H1 (cell line): ENCODE measurements around the gene OTOF. TPM values are rescaled to one million over a fixed set of nuclear protein-coding genes. Genes with fewer than 3 reads are reported as not detected.

Source experiments
- CTCF ChIA-PET: fragments of 300-600 bp; sonication (Branson Sonifier 250); formaldehyde crosslinking; loops from one replicate; lab custom pipeline; 2021; ENCODE audit not compliant: partially characterized antibody; lab: Charles Lee
- POLR2A ChIA-PET: fragments of 300-600 bp; sonication (Branson Sonifier 250); formaldehyde crosslinking; loops from one replicate; lab custom pipeline; 2021; ENCODE audit warnings: inconsistent platforms; ENCODE audit not compliant: partially characterized antibody; lab: Charles Lee
- DNase-seq, 2 experiments: peaks; one replicate each; pipeline versions ENCODE4 v3.0.0 to v3.0.0-alpha.2; 2010 to 2022; ENCODE audit warnings: low spot score in 2 of 2, low read depth in 1 of 2, mixed read lengths in 1 of 2
- FAIRE-seq: peaks from 2 replicates; lab custom pipeline; 2011; peaks lifted over from hg19 to GRCh38; lab: Jason Lieb, UNC
- H2AFZ ChIP-seq: 2 replicates; pipeline ENCODE4 v1.8.1; 2012; ENCODE audit warnings: low read length, inconsistent platforms
- H2AK5ac ChIP-seq: 2 replicates; pipeline ENCODE4 v1.6.1; 2013; ENCODE audit warnings: low read depth, low read length
- H2BK120ac ChIP-seq: replicated peaks from 2 replicates; pipeline ENCODE3; 2013; ENCODE audit warnings: low read depth, low read length, inconsistent platforms
- H2BK12ac ChIP-seq: 2 replicates; pipeline ENCODE4 v1.6.1; 2013; ENCODE audit warnings: low read depth, low read length
- H2BK15ac ChIP-seq: 2 replicates; pipeline ENCODE4 v1.6.1; 2013; ENCODE audit warnings: low read length
- H2BK20ac ChIP-seq: 2 replicates; pipeline ENCODE4 v1.6.1; 2013; ENCODE audit warnings: low read length
- H2BK5ac ChIP-seq: 2 replicates; pipeline ENCODE4 v1.6.1; 2013; ENCODE audit warnings: low read depth, low read length
- H3K14ac ChIP-seq: 2 replicates; pipeline ENCODE4 v1.6.1; 2013; ENCODE audit warnings: inconsistent platforms; ENCODE audit not compliant: insufficient read length
- H3K18ac ChIP-seq: 2 replicates; pipeline ENCODE4 v1.6.1; 2013; ENCODE audit warnings: low read length; ENCODE audit errors: extremely low read depth
- H3K23ac ChIP-seq: 2 replicates; pipeline ENCODE4 v1.6.1; 2013; ENCODE audit warnings: inconsistent platforms; ENCODE audit not compliant: insufficient read length
- H3K23me2 ChIP-seq: 2 replicates; pipeline ENCODE4 v1.6.1; 2013; ENCODE audit warnings: low read depth, low read length
- H3K27ac ChIP-seq: 2 replicates; pipeline ENCODE4 v1.6.1; 2011; ENCODE audit warnings: low read depth, low read length, inconsistent platforms
- H3K27me3 ChIP-seq, 4 experiments: replicated peaks in 1 of 4; 1 replicate in 1 of 4; 2 replicates in 3 of 4; pipeline versions ENCODE4 v1.6.1 to v1.8.1; 2011 to 2013; ENCODE audit warnings: low read length in 3 of 4, mild to moderate bottlenecking in 3 of 4, inconsistent platforms in 2 of 4, mixed read lengths in 2 of 4, moderate library complexity in 1 of 4; ENCODE audit not compliant: control insufficient read depth in 3 of 4, insufficient read depth in 3 of 4; ENCODE audit errors: extremely low read depth in 1 of 4
- H3K36me3 ChIP-seq, 4 experiments: 2 replicates each; pipeline versions ENCODE4 v1.6.1 to v1.8.1; 2011 to 2013; ENCODE audit warnings: mild to moderate bottlenecking in 4 of 4, low read length in 3 of 4, moderate library complexity in 2 of 4, control low read depth in 1 of 4, inconsistent platforms in 1 of 4; ENCODE audit not compliant: insufficient read depth in 4 of 4, control insufficient read depth in 2 of 4
- H3K4ac ChIP-seq: replicated peaks from 2 replicates; pipeline ENCODE3; 2013; ENCODE audit warnings: low read length, low read depth, mixed read lengths, inconsistent platforms; ENCODE audit not compliant: insufficient read length
- H3K4me1 ChIP-seq, 4 experiments: replicated peaks in 1 of 4; 1 replicate in 1 of 4; 2 replicates in 3 of 4; pipeline versions ENCODE4 v1.6.1 to v1.8.1; 2011 to 2013; ENCODE audit warnings: low read length in 3 of 4, inconsistent platforms in 2 of 4, mixed read lengths in 1 of 4; ENCODE audit not compliant: insufficient read depth in 4 of 4, control insufficient read depth in 3 of 4
- H3K4me2 ChIP-seq, 2 experiments: 2 replicates each; pipeline versions ENCODE4 v1.6.1 to v1.8.1; 2011 to 2013; ENCODE audit warnings: low read depth in 2 of 2, low read length in 2 of 2, control low read depth in 1 of 2, inconsistent platforms in 1 of 2, mild to moderate bottlenecking in 1 of 2; ENCODE audit not compliant: insufficient read depth in 1 of 2
- H3K4me3 ChIP-seq, 4 experiments: fragments of 200-600, 300-600 bp in 1 of 4; sonication (generic), shearing (Covaris generic), sonication (Bioruptor Twin) in 1 of 4; 2 replicates each; pipeline versions ENCODE4 v1.5.1 to v1.8.1; 2011 to 2016; ENCODE audit warnings: low read length in 4 of 4, low read depth in 3 of 4, control low read depth in 2 of 4, inconsistent platforms in 2 of 4, mild to moderate bottlenecking in 2 of 4, mixed read lengths in 1 of 4, moderate library complexity in 1 of 4; ENCODE audit not compliant: insufficient read depth in 2 of 4; ENCODE audit errors: extremely low read depth in 1 of 4
- H3K56ac ChIP-seq: replicated peaks from 2 replicates; pipeline ENCODE3; 2013; ENCODE audit warnings: low read depth, mild to moderate bottlenecking, mixed read lengths, low read length, inconsistent platforms; ENCODE audit not compliant: insufficient read length
- H3K79me1 ChIP-seq: 2 replicates; pipeline ENCODE4 v1.6.1; 2013; ENCODE audit warnings: low read depth, low read length, control low read depth
- H3K79me2 ChIP-seq, 2 experiments: 2 replicates each; pipeline versions ENCODE4 v1.6.1 to v1.8.1; 2012 to 2013; ENCODE audit warnings: low read length in 2 of 2, mild to moderate bottlenecking in 2 of 2, inconsistent platforms in 1 of 2; ENCODE audit not compliant: insufficient read depth in 2 of 2, control insufficient read depth in 1 of 2
- H3K9ac ChIP-seq, 4 experiments: replicated peaks in 1 of 4; 1 replicate in 1 of 4; 2 replicates in 3 of 4; pipeline versions ENCODE4 v1.6.1 to v1.8.1; 2011 to 2013; ENCODE audit warnings: low read depth in 3 of 4, low read length in 3 of 4, control low read depth in 2 of 4, mild to moderate bottlenecking in 2 of 4, moderate library complexity in 2 of 4, inconsistent platforms in 1 of 4; ENCODE audit errors: extremely low read depth in 1 of 4
- H3K9me3 ChIP-seq, 2 experiments: 2 replicates each; pipeline versions ENCODE4 v1.6.1 to v1.8.1; 2012 to 2013; ENCODE audit warnings: mild to moderate bottlenecking in 2 of 2, moderate library complexity in 2 of 2, control low read depth in 1 of 2, inconsistent platforms in 1 of 2, low read depth in 1 of 2, low read length in 1 of 2, mixed read lengths in 1 of 2; ENCODE audit not compliant: insufficient read depth in 2 of 2
- H4K20me1 ChIP-seq, 2 experiments: replicated peaks in 1 of 2; 2 replicates each; pipeline versions ENCODE3 to v1.8.1; 2011 to 2013; ENCODE audit warnings: inconsistent platforms in 2 of 2, low read length in 2 of 2, mild to moderate bottlenecking in 1 of 2; ENCODE audit not compliant: insufficient read depth in 2 of 2, control insufficient read depth in 1 of 2
- H4K5ac ChIP-seq: 2 replicates; pipeline ENCODE4 v1.6.1; 2013; ENCODE audit warnings: low read length, low read depth, mixed read lengths, inconsistent platforms; ENCODE audit not compliant: insufficient read length
- H4K8ac ChIP-seq: 2 replicates; pipeline ENCODE4 v1.8.0; 2013; ENCODE audit warnings: mild to moderate bottlenecking, moderate library complexity, low read length, inconsistent platforms; ENCODE audit not compliant: insufficient read depth; ENCODE audit errors: extremely low read depth
- H4K91ac ChIP-seq: replicated peaks from 2 replicates; pipeline ENCODE3; 2013; ENCODE audit warnings: low read length, mixed read lengths, inconsistent platforms; ENCODE audit not compliant: insufficient read length
- ASH2L ChIP-seq: fragments of 200-600, 300-600 bp; sonication (generic); IDR thresholded peaks from one replicate; pipeline ENCODE4 v1.7.1; 2017; ENCODE audit warnings: low read length
- ATF2 ChIP-seq: IDR thresholded peaks from 2 replicates; pipeline ENCODE4 v1.6.1; 2012; ENCODE audit warnings: low read length, inconsistent platforms
- CBX8 ChIP-seq: fragments of 300-800, 300-1000 bp; sonication (generic); IDR thresholded peaks from 2 replicates; pipeline ENCODE4 v1.7.1; 2016; ENCODE audit warnings: low read depth, low read length, borderline replicate concordance
- CEBPB ChIP-seq: IDR thresholded peaks from 2 replicates; pipeline ENCODE4 v1.6.1; 2012; ENCODE audit warnings: low read depth, low read length
- CHD1 ChIP-seq: IDR thresholded peaks from 2 replicates; pipeline ENCODE4 v1.6.1; 2012; ENCODE audit warnings: low read depth, low read length, improper control_type of control experiment
- EZH2 ChIP-seq: fragments of 200-600 bp; sonication (generic); IDR thresholded peaks from 2 replicates; pipeline ENCODE4 v1.7.1; 2012; ENCODE audit warnings: low read depth, mild to moderate bottlenecking, moderate library complexity, low read length, inconsistent platforms; ENCODE audit not compliant: severe bottlenecking
- GABPA ChIP-seq: IDR thresholded peaks from 2 replicates; pipeline ENCODE4 v1.6.1; 2011; ENCODE audit warnings: mild to moderate bottlenecking, low read length, moderate library complexity, borderline replicate concordance; ENCODE audit not compliant: insufficient read depth
- KDM1A ChIP-seq: fragments of 200-600, 300-600 bp; sonication (generic); IDR thresholded peaks from 2 replicates; pipeline ENCODE4 v1.7.1; 2016; ENCODE audit warnings: mild to moderate bottlenecking, low read length, borderline replicate concordance
- NANOG ChIP-seq: IDR thresholded peaks from 2 replicates; pipeline ENCODE4 v1.6.1; 2011; ENCODE audit warnings: low read length, low read depth, mild to moderate bottlenecking, inconsistent platforms; ENCODE audit not compliant: insufficient read depth, poor library complexity, severe bottlenecking
- POLR2A ChIP-seq, 2 experiments: IDR thresholded peaks; 1 replicate in 1 of 2; 2 replicates in 1 of 2; pipeline ENCODE4 v1.6.1; 2011; ENCODE audit warnings: low read depth in 2 of 2, low read length in 2 of 2, mild to moderate bottlenecking in 2 of 2; ENCODE audit errors: control extremely low read depth in 1 of 2
- SIN3A ChIP-seq, 2 experiments: IDR thresholded peaks in 1 of 2; conservative IDR thresholded peaks in 1 of 2; 2 replicates each; pipeline ENCODE4 v1.6.1; 2011 to 2012; ENCODE audit warnings: low read length in 2 of 2, improper control_type of control experiment in 1 of 2, low read depth in 1 of 2, mild to moderate bottlenecking in 1 of 2
- SP1 ChIP-seq: IDR thresholded peaks from 2 replicates; pipeline ENCODE4 v1.6.1; 2011; ENCODE audit warnings: low read depth, low read length
- SRF ChIP-seq: IDR thresholded peaks from 2 replicates; pipeline ENCODE4 v1.6.1; 2011; ENCODE audit warnings: mild to moderate bottlenecking, low read depth, low read length, moderate library complexity
- WGBS, 2 experiments: shearing (Covaris generic) in 1 of 2; methylation state at CpG; one replicate each; pipeline versions ENCODE4 v1.1.6 to v1.1.7; 2013 to 2015; ENCODE audit warnings: low lambda C conversion rate in 2 of 2, mixed read lengths in 2 of 2, inconsistent platforms in 1 of 2, low coverage in 1 of 2, missing lambda C conversion rate in 1 of 2; ENCODE audit not compliant: insufficient replicate concordance in 2 of 2, insufficient coverage in 1 of 2, insufficient read length in 1 of 2; ENCODE audit errors: extremely low coverage in 1 of 2, missing lambda C conversion rate in 1 of 2; 5-methylcytosine and 5-hydroxymethylcytosine counted together
- polyA plus RNA-seq, 7 experiments: library from polyadenylated mRNA; depleted of rRNA in 3 of 7; stranded (reverse) in 5 of 7; unstranded in 2 of 7; fragments of >200 nt in 5 of 7; fragments of 200-250 nt in 2 of 7; gene quantifications; 1 replicate in 5 of 7; 2 replicates in 1 of 7; 4 replicates in 1 of 7; pipeline versions ENCODE4 v1.2.1 to v1.2.3, GENCODE V29; 2011 to 2013; ENCODE audit warnings: missing spikeins in 2 of 7, mixed read lengths in 2 of 7
- total RNA-seq: library from RNA; stranded (reverse); fragmentation: NEBNext Ultra II Directional; extraction: Animal tissue kit (Norgen Biotek cat#: 25700); gene quantifications from 2 replicates; pipeline ENCODE4 v1.2.1, GENCODE V29; 2021

The OTOF gene
- total and polyA plus RNA-seq, 2 of the 8 experiments (the other 6 are each of a cell fraction or from before 2014, with no cell fraction given), result 0.06 TPM; not detected in 1

- H3K27me3 ChIP-seq, result no peaks in the 10 kb centered on the region; a peak in 1 of 7 replicates
- no peaks in the 10 kb centered on the region for H3K79me1 ChIP-seq
- H2BK12ac ChIP-seq, result no peak overlapping the region
- H2BK15ac ChIP-seq, result no peak overlapping the region
- ChIA-PET POLR2A (no interaction called here), CTCF (interaction anchor here (1.1 to 2.3 kb wide), 3 partner anchors 16 to 41 kb away, joined by 3 to 7 read pairs (median 3); no protein-coding TSS in a partner anchor)
- H4K20me1 ChIP-seq, result no peaks in the 10 kb centered on the region
- H3K9me3 ChIP-seq, result no peaks in the 10 kb centered on the region
- H3K14ac ChIP-seq, result no peak overlapping the region
- 92% methylated on average over 7 of the region's 7 CpGs; no CpG with 5 or more reads in 1 of the 2 experiments for WGBS, 2 experiments
- H3K23me2 ChIP-seq, result no peaks in the 10 kb centered on the region
- no peak overlapping the region for H4K5ac ChIP-seq
- no peaks in the 10 kb centered on the region for H3K79me2 ChIP-seq
- no peak overlapping the region for H3K56ac ChIP-seq
- H3K36me3 ChIP-seq, result no peaks in the 10 kb centered on the region
- DNase-seq, result no peak
- H3K4ac ChIP-seq, result no peak overlapping the region
- FAIRE-seq, result no peak
- H2BK20ac ChIP-seq, result no peak overlapping the region
- H4K91ac ChIP-seq, result no peak overlapping the region
- H3K4me2 ChIP-seq, result no peak overlapping the region
- H3K18ac ChIP-seq, result no peak overlapping the region
- H2AK5ac ChIP-seq, result no peak overlapping the region
- no peak overlapping the region for H4K8ac ChIP-seq
- no peak overlapping the region for H2BK5ac ChIP-seq
- no peak overlapping the region for H3K27ac ChIP-seq
- H3K23ac ChIP-seq, result no peak overlapping the region
- no peak overlapping the region for H2AFZ ChIP-seq
- H3K9ac ChIP-seq, result no peak overlapping the region
- H2BK120ac ChIP-seq, result no peak overlapping the region
- no peak overlapping the region for H3K4me3 ChIP-seq
- H3K4me1 ChIP-seq, result no peaks in the 10 kb centered on the region
- TF ChIP-seq SIN3A (conservative IDR thresholded peaks at IDR 0.05 in 1 of 2, IDR thresholded peaks at IDR 0.05 in 1 of 2; ENCODE audit: low read depth in 1 of 2, low read length in 2 of 2) (no peak), CEBPB (no peak), EZH2 (no peak), CHD1 (no peak), SRF (no peak), ATF2 (no peak), GABPA (no peak), NANOG (no peak), KDM1A (no peak), CBX8 (no peak), POLR2A (IDR thresholded peaks at IDR 0.05; ENCODE audit: control extremely low read depth in 1 of 2, low read depth in 2 of 2, low read length in 2 of 2) (no peak), ASH2L (no peak), SP1 (no peak)
Measured at GRCh38 chr2:26430826-26431225, 47.1 kb downstream of the OTOF start.
